Fibroblast of skin of right biceps (primary cell): ENCODE measurements around the gene FARP2.
A peak's percentile ranks its signal among the peaks of the same experiment; 100 is the strongest.
"Not testable (repeated sequence)": the region's sequence is repeated elsewhere in the genome, so short reads cannot be mapped to it uniquely, and the experiment has no call there.

Experiments used
- DNase-seq: peaks from one replicate; pipeline ENCODE4 v3.0.0-alpha.2; 2013

FARP2 gene

GRCh38 chr2:241507430-241508239 lies 151.6 kb downstream of the FARP2 start:
- DNase-seq: peak; percentile 37

GRCh38 chr2:241508240-241509154 lies 152.4 kb downstream of the FARP2 start, which contains the start of gene STK25:
Gene STK25 (minus strand): TSS chr2:241508584. CDS start chr2:241508035, 549 bp downstream.
- peak; percentile 99 for DNase-seq

- DNase-seq: no peak
Measured at GRCh38 chr2:241509155-241509784, 153.2 kb downstream of the FARP2 start.

- DNase-seq: no peak
Measured at GRCh38 chr2:241511091-241511741, 155.1 kb downstream of the FARP2 start.

- peak; percentile 33 for DNase-seq
Measured at GRCh38 chr2:241514553-241514952, 158.5 kb downstream of the FARP2 start.

- no peak for DNase-seq
Measured at GRCh38 chr2:241514986-241515737, 159.1 kb downstream of the FARP2 start.

GRCh38 chr2:241516520-241516965 lies 160.5 kb downstream of the FARP2 start:
- DNase-seq: no peak

GRCh38 chr2:241517297-241517696 lies 161.2 kb downstream of the FARP2 start:
- no peak for DNase-seq

- no peak for DNase-seq
Measured at GRCh38 chr2:241519669-241520068, 163.6 kb downstream of the FARP2 start.

GRCh38 chr2:241522477-241522876 lies 166.4 kb downstream of the FARP2 start:
- DNase-seq: no peak

- DNase-seq: not testable (repeated sequence)
Measured at GRCh38 chr2:241525818-241526780, 170.0 kb downstream of the FARP2 start.

GRCh38 chr2:241530571-241530970 lies 174.5 kb downstream of the FARP2 start:
- DNase-seq: no peak

- DNase-seq: no peak
Measured at GRCh38 chr2:241531161-241531722, 175.2 kb downstream of the FARP2 start.

- DNase-seq: no peak
Measured at GRCh38 chr2:241532168-241532567, 176.1 kb downstream of the FARP2 start.

GRCh38 chr2:241532733-241533601 lies 176.9 kb downstream of the FARP2 start:
- no peak for DNase-seq

GRCh38 chr2:241534293-241534692 lies 178.2 kb downstream of the FARP2 start:
- no peak for DNase-seq

GRCh38 chr2:241534701-241535375 lies 178.8 kb downstream of the FARP2 start:
- DNase-seq: no peak

- DNase-seq: no peak
Measured at GRCh38 chr2:241535871-241536655, 180.0 kb downstream of the FARP2 start.
